HuH-7 (cell line): ENCODE results near the gene TMEM259.

ENCODE experiments used
- DNase-seq: peaks from one replicate; pipeline ENCODE4 v3.0.0; 2011; ENCODE audit warnings: low spot score

TMEM259 gene

DNA sequence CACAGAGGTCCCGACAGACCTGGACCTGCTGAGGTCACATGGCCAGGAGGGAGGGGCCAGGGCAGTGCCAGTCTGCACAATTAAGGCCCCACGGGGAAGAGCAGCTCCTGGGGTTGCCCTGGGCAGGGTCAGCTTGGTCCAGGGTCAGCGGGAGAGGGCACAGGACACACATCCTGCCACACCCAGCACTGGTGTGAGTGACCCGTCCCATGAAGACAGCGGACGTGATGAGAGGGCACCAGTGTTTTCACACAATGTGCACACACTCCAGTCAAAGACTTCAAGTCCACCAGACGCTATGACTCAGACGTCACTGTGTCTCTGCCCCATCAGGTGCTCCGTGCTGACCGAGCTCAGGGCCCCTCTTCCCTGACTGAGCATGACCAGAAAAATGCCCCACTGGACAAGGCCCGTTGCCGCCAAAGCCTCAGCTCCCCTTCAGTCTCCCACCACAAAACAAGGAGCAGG, 4.2 kb downstream of the TMEM259 start:
- DNase-seq = no peak

DNA sequence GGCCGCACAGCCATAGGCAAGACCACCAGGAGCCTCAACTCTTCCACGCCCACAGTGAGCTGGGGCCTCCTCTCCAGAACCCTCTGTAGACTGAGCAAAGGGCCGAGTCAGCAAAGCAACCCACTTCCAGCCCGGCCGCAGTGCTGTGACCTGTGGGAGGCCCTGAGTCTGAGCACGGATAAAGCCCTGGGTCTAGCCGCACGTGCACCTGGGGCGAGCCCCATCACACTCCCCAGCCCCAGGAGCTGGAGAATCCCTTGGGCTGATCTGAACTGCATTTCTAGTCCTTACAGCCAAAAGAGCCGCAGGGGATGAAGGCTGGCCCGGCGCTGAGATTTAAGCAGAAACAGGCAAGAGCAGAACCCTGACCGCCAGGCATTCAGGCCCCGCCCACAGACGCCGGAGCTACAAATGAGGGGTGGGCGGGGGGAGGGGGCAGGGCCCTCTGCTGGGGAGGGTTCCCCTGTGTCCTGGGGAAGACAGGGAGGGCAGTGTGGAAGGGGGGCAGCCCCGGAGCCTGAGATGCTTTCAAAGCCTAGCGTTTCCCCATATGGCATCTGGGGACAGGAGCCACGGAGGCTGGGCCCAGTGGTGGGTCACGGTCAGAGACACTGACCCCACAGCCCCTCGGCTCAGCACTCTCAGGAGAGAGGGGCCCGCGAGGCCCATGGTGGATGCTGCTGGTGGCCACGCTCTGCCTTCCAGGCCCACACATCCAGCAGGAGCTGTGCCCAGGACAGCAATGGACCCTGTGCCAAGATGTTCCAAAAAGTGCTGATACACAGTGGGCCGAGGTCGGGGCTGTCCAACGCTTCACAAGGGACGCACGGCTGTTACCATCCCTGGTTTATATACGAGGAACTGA, 4.9 kb downstream of the TMEM259 start:
- DNase-seq = no peak

DNA sequence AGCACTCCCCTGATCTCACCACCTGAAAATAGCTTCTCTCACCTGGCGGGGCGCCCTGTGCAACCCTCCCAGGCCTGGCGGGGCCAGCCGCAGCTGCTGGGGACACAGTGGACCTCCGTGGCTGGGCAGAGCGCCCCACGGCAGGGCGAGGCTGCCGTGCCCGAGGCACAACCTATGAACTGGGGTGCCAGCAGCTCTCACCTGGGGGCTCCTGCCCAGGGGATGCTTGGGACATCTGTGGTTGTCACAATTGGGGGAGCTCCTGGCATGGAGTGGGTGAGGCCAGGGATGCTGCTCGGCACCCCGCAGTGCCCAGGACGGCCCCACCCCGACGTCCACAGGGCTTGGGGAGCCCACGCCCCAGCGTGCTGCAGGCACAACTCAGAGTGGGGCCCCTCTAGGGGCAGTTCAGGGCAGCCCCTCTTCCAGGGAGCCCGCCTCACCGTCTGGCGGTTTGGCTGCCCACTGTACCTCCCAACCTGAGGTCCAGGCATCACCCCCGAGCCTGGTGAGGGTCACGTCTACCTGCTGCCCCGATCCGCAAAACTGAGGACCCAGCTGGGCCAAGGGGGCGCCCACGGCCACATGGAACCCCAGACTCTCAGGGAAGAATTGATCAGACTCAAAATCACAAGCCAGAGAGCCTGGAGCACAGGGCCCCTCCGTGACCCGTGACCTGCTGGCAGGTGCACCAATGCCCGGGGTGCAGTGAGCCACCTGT, 5.7 kb downstream of the TMEM259 start:
- no peak for DNase-seq

DNA sequence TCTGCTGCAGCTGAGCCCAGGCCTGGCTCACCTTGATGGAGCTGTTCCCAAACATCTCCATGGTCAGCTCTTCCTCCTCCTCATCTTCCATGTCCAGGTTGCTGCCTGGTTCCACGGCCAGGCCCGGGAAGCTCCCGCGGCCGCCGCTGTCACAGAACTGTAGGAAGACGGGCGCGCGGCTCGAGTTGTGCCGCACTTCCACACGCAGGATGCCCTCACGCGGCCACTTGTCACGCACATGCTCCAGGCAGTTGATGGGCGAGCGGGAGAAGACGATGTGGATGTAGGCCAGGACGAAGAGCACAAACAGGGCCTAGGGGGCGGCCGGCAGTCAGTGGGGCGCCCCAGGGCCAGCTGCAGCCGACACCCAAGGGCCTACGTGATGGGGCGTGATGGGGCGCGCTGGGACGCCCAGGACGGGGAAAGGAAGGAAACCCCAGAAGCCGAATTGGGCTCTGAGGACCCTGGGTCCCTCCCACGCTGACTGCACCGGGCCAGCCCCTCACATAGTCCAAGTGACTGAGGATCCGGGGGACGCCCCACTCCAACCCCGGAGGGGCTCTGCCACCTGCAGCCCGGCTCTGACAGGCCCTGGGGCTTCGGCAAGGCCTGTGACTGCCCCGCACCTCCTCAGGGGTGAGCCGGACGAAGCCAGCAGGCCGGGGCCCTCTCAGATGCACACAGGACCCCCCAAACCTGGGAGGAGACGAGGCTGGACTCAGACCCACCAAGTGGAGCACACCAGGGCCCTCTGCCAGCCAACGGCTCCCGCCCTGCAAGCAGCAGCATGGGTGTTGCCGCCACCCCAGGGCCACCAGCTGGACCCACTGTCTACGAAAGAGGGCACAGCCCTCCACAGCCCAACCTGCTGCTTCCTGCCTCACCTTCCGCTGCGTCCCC, 6.5 kb downstream of the TMEM259 start:
- DNase-seq = no peak

DNA sequence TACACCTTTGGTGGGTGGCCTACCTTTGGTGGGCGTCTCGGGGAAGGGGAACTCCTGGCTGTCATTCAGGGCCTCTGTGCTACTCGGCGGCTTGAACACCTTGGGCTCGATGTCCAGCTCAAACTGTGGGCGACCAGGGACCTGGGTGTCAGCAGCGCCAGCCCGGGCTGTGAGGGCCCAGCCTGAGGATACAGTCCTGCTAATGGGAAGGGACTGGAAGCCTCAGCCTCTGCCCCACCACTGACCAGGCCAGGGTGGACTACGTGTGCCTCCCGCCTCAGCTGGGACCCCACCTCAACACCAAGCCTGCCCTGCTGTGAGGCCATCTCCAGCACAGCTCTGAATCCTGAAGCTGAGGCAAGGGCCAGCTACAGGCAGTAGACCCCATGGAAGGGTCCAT, 7.7 kb downstream of the TMEM259 start:
- DNase-seq = no peak

- DNase-seq = no peak
These were observed 8.6 kb downstream of the TMEM259 start for GRCh38 chr19:1012334-1012733.

DNA sequence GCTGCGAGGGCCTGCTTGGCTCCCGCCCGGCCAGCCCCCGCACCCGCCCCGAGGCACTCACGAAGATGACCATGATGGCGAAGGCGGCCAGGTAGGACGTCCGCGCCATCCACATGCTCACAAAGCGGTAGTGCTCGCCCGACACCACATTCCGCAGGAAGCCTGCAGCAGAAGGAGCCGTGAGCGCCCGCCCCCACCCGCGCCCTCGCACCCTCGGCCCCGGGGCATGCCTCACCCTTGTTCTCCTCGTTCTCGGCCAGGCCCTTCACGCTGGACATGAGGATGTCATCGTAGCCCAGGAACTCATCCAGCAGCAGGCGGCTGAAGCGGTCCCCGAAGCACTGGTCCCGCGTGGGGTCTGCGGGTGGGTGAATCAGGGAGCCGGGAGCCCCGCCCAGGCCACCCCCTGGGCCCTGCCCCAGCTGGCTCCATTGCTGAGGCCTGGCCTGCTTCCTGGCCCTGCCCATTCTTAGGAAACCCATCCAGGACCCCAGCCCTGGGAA, 9.0 kb downstream of the TMEM259 start:
- no peak for DNase-seq

DNA sequence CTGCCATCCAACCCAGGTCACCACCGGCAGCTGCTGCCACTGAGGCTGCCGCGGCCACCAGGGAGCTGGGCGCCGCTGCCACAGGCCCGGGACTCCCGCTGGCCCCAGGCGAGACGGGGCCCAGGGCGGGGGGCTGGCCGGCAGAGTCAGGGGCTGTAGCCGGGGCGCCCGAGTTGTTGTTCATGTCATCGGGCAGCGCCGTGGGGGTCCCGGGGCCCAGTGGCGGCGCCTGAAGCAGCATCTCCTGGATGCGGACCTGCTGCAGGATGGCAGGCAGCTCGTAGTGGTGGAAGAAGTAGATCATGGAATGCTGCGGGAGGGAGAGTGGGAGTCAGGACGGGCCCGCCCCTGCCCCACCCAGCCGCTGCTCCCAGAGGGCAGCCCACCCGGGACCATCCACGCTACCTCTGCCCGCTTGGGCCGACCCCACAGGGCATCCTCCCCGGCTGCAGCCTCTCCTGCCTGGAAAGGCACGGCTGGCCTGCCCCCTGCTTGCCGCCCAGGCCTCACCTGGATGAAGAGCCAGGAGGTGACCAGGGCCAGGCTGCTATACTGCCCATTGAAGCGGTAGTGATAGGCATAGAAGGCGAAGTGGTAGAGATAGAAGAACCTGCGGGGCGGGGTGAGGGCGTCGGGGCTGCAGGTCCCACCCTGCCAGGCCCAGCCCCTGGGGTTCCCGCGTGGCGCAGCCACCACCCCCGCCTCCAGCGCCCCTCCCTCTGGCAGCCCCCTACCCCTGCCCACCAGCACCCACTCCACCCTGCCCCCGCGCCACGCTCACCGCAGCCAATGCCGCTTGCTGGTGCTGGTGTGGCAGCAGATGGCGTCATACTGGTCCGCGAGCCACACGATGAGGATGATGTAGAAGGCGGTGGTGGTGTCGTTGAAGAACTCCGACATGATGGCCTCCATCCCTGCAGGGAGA, 10.1 kb downstream of the TMEM259 start:
- no peak for DNase-seq

- no peak for DNase-seq
These were observed 10.9 kb downstream of the TMEM259 start for GRCh38 chr19:1009981-1010538.

DNA sequence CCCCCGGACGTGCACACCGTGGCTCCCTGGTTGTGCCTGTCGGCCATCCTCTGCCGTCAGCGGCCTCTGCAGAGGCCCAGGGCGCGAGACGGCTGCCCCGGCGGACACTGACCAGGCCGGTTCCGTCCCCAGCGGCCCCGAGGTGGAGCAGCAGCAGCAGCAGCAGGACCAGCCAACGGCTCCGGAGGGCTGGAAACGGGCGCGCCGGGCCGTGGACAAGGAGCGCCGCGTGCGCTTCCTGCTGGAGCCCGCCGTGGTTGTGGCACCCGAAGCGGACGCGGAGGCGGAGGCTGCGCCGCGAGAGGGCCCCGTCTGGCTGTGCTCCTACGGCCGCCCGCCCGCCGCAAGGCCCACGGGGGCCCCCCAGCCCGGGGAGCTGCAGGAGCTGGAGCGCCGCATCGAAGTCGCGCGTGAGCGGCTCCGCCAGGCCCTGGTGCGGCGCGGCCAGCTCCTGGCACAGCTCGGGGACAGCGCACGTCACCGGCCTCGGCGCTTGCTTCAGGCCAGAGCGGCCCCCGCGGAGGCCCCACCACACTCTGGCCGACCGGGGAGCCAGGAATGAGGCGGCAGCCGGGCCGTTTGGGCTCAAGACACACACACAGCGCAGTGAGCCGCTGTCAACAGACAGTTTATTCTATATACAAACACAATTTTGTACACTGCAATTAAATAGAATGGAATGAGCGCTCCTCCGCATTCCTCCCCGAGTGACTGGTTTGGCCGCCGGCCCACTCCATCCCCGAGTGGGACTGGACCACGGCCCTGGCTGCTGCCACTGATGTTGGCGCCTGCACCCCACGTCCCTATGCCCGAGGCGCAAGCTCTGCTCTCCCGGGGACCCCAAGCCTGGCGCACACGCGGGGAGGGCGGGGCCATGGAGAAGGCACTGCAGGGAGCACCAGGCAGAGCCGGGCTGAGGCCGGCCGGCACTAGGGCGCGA, 11.6 kb downstream of the TMEM259 start:
- DNase-seq = no peak

DNA sequence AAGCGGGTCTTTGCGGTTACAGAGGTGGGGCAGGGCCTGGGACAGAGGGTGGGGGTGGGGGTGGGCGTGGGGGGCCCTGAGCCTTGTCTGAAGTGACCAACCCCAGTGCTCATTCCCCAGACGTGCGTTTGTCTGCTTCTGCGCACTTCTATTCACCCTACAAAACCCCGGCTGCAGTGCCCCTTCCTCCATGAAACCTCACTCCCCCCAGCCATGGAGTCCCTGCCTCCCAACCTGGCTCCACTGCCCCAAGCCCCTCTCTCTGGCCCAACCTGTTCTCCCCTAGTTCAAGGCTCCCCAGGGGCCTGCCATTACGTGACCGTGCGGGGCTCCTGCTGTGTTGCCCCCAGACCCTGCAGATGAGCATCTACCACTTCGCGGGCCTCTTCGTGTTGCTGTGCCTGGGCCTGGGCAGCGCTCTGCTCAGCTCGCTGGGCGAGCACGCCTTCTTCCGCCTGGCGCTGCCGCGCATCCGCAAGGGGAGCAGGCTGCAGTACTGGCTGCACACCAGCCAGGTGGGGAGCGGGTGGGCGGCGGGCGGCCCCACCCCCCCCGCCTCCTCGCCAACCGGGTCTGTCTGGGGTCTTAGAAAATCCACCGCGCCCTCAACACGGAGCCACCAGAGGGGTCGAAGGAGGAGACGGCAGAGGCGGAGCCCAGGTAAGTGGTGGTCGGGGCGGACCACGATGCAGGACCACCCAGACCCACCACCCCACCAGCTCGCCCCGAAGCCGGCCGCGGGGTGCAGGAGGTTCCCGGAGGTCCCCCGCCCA, 12.5 kb downstream of the TMEM259 start:
- no peak for DNase-seq

DNA sequence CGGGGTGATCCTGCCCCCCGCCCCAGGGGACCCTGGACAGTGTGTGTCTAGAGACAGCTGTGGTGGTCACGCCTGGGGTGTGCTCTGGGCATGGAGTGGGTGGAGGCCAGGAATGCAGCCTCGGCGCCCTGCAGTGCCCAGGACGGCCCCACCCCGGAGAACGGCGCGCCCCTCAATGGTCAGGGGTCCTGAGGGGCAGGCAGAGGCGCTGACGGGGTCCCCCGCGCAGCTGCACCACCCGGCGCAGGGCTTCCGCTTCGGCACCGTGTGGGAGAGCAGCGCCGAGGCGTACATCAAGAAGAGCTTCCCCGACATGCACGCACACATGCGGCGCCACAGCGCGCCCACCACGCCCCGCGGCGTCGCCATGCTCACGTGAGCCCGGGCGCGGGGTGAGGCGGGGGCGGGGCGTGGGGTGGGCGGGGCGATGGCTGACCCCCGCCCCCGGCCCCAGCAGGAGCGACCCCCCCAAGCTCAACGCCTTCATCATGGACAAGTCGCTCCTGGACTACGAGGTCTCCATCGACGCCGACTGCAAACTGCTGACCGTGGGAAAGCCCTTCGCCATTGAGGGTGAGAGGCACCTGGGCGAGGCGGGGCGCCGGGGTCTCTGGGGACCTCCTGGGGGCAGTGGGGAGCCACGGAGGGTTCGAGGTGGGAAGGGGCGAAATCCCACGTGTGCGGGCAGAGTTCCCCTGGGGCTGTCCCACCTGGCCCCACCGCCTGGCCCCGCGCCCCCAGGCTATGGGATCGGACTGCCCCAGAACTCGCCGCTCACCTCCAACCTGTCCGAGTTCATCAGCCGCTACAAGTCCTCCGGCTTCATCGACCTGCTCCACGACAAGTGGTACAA, 13.3 kb downstream of the TMEM259 start:
- DNase-seq = no peak

GRCh38 chr19:1006711-1007398, 14.1 kb downstream of the TMEM259 start:
- DNase-seq = no peak

DNA sequence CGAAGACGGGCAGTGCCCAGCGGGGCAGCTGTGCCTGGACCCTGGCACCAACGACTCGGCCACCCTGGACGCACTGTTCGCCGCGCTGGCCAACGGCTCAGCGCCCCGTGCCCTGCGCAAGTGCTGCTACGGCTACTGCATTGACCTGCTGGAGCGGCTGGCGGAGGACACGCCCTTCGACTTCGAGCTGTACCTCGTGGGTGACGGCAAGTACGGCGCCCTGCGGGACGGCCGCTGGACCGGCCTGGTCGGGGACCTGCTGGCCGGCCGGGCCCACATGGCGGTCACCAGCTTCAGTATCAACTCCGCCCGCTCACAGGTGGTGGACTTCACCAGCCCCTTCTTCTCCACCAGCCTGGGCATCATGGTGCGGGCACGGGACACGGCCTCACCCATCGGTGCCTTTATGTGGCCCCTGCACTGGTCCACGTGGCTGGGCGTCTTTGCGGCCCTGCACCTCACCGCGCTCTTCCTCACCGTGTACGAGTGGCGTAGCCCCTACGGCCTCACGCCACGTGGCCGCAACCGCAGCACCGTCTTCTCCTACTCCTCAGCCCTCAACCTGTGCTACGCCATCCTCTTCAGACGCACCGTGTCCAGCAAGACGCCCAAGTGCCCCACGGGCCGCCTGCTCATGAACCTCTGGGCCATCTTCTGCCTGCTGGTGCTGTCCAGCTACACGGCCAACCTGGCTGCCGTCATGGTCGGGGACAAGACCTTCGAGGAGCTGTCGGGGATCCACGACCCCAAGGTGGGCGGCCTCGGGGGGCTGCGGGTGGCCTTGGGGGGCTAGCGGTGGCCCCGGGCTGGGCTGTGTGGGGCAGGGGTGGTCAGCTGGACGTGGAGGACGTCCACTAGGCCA, 15.9 kb downstream of the TMEM259 start:
- DNase-seq = no peak

DNA sequence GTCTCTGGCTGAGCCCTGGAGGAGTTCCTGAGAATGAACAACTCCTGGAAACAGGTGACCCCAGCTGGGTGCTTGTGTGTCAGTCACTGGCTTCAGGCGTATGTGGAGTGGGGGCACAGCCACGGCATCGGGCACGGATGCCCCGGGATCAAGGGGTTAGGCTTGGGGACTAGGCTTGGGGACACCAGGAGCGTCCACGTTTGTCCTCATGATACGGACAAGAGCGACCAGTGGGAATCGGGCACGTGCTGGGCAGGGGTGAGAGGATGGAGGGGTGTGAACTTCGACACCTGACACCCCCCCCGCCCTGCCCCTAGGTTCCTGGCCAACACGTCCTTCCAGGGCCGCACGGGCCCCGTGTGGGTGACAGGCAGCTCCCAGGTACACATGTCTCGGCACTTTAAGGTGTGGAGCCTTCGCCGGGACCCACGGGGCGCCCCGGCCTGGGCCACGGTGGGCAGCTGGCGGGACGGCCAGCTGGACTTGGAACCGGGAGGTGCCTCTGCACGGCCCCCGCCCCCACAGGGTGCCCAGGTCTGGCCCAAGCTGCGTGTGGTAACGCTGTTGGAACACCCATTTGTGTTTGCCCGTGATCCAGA, 16.6 kb downstream of the TMEM259 start:
- DNase-seq = no peak

- DNase-seq = no peak
These were observed 17.6 kb downstream of the TMEM259 start for GRCh38 chr19:1003283-1003682.
